CD4-positive, alpha-beta T cell treated with Interleukin-4 for 4 hours (primary cell): Measurements from ENCODE around the gene RIBC2.

ENCODE experiments used
- DNase-seq: peaks from one replicate; pipeline ENCODE4 v3.0.0-alpha.2; 2020

The RIBC2 gene

DNA sequence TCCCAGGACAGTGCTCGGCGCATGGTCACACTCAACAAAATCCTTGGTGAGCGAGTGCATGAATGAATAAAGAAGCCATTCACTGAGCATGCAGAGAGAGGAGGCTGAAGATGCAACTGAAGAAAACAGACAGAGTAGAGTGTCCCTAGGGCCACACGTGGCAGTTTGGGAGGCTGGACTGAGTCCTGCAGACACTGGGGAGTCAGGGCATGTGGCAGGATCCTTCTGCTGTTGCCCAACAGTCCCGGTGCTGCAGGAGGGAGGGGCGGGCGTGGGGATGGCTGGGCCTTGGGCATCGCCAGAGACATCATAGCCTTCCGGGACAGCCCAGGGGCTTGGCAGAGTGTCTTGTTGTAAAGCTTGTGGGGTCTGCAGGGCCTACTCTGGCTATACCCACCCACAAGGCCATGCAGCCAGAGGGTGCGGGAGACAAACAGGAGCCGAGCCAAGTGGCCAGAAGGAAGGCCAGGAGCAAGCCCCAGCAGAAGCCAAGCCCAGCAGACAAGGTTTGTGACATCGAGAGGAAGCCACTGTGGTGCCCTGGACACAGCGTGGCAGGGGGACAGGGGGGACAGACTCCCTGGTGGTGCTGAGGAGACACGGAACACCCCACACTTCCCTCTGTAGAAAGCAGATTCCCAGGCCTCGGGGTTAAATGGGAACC is 62.5 kb downstream of the RIBC2 start:
- no peak for DNase-seq

DNA sequence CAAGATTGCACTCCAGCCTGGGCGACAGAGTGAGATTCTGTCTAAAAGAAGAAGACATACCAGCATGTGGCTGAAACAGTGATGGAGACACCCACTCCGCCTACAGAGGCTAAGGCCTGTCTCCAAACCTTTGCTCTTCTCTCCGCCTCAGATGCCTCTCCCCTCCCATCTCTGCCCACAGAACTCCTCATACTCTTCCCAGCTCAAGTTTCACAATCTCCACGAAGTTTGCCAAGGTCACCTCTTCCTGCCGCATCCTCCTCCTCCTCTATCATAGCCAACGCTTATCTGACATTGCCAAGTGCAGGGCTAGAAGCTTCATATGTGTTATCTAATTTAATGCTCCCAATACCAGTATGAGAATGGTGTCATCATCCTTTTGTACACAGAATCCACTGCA is 63.3 kb downstream of the RIBC2 start:
- no peak for DNase-seq

DNA sequence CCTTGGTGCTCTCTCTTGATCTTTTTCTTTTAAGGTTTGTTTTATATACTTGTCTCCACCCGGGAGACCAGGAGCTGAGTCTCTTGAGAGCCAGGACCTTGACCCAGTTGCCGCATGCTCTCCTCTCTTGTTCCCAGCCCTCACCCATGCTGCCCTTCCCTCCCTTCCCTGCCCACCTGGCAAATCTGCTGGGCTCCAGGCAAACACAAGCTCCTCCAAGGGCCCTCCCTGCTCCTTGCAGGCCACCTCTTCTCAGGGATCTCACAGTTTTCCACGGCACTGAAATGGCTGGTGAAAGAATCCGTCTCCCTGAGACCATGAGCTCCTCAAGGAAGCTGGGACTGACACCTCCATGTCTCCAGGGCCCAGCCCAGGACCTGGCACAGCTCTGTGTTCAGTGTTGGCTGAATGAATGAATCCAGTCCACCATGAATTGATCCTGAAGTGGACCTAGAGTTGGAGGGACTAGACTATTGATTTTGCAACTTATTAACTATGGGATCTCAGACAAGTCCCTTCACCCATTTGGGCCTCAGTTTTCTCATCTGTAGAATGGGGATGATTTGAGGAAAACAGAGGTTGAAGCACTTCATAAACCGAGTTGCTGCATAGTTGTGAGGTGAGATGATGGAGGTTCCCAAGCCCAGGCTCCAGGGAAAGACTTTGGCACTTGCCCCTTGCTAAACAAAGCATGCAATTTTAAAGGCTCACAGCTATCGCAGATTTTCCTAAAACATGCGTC is 64.0 kb downstream of the RIBC2 start:
- no peak for DNase-seq

DNA sequence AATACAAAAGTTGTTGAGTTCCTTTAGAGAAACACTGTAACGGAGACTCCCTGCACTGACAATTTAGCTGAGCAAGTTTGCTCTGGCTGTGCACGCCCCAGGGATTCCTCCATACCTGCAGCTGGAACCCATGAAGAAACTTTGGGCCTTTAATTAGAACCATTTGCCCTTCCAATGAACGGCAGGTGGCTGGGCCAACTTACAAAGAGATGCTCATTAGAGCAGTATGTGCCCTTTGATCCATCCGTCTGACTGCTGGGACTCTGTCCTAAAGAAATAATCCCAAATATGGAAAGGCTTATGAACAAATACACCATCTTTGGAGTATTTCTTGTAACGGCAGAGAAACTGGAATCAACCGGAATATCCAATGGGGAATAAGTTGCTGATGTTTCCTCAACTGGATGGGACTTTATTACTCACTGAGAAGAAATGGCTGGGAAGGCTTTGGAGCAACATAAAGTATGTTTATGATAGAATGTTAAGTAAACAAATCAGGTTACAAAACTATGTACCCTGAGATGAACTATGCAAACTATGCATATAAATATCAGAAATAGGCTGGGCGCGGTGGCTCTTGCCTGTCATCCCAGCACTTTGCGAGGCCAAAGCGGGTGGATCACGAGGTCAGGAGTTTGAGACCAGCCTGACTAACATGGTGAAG is 64.7 kb downstream of the RIBC2 start:
- DNase-seq, result no peak

DNA sequence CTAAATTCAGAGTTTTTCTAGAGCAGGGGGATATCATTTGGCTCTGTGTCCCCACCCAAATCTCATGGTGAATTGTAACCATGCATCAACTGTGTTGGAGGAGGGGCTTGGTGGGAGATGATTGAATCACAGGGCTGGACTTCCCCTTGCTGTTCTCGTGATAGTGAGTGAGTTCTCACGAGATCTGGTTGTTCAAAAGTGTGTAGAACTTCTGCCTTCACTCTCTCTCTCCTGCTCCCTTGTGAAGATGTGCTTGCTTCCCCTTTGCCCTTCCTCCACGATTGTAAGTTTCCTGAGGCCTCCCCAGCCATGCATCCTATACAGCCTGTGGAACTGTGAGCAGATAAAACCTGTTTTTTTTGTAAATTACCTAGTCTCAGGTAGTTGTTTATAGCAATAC is 67.2 kb downstream of the RIBC2 start:
- DNase-seq, result no peak

- DNase-seq, result no peak
Measured at GRCh38 chr22:45481661-45482060, 68.2 kb downstream of the RIBC2 start.
